HG03342 (cell line): ENCODE measurements around the gene UBTD2.
"Not testable (repeated sequence)": the region's sequence is repeated elsewhere in the genome, so short reads cannot be mapped to it uniquely, and the experiment has no call there.

Experiments used
- ATAC-seq: cut with Tn5 transposase; IDR thresholded peaks from one replicate; pipeline ENCODE4 v1.9.1; 2021; ENCODE audit warnings: mild to moderate bottlenecking, moderate library complexity; ENCODE audit not compliant: unreplicated experiment

Gene UBTD2

GRCh38 chr5:172252501-172252900 is 31.1 kb downstream of the UBTD2 start:
- no peak for ATAC-seq

- no peak for ATAC-seq
Observed at GRCh38 chr5:172251419-172251818, 32.1 kb downstream of the UBTD2 start.

DNA sequence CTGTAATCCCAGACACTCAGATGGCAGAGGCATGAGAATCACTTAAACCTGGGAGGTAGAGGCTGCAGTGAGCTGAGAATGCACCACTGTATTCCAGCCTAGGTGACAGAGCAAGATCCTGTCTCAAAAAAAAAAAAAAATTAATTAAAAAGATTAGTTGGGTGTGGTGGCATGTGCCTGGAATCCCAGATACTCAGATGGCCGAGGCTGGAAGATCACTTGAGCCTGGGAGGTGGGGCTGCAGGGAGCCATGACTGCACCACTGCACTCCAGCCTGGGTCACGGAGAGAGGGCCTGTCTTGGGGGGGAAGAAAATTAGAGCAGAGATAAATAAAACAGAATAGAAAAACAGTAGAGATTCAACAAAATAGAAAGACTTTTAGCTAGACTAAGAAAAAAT is 34.9 kb downstream of the UBTD2 start:
- no peak for ATAC-seq

GRCh38 chr5:172245703-172246125 is 37.9 kb downstream of the UBTD2 start:
- ATAC-seq, result no peak

DNA sequence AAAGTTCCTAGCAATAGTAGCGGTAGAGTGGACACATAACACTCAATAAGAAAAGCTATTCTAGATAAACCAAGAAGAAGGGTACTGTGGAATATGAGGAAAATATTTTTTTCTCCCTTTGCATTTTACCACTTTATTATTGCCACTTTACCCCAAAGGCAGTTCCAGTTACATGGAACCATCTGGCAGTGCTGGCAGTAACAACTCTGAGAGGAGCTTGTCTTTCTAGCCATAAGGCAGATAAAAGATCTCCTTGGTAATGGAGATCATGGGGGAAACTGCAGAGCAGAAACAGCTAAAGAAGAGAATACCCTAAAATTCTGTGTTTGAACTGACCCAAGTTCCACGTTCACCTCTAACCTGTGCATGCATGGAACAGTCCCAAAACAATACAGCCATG is 38.5 kb downstream of the UBTD2 start:
- no peak for ATAC-seq

- ATAC-seq, result no peak
Observed at GRCh38 chr5:172243302-172243701, 40.3 kb downstream of the UBTD2 start.

- ATAC-seq, result no peak
Observed at GRCh38 chr5:172238334-172238733, 45.2 kb downstream of the UBTD2 start.

DNA sequence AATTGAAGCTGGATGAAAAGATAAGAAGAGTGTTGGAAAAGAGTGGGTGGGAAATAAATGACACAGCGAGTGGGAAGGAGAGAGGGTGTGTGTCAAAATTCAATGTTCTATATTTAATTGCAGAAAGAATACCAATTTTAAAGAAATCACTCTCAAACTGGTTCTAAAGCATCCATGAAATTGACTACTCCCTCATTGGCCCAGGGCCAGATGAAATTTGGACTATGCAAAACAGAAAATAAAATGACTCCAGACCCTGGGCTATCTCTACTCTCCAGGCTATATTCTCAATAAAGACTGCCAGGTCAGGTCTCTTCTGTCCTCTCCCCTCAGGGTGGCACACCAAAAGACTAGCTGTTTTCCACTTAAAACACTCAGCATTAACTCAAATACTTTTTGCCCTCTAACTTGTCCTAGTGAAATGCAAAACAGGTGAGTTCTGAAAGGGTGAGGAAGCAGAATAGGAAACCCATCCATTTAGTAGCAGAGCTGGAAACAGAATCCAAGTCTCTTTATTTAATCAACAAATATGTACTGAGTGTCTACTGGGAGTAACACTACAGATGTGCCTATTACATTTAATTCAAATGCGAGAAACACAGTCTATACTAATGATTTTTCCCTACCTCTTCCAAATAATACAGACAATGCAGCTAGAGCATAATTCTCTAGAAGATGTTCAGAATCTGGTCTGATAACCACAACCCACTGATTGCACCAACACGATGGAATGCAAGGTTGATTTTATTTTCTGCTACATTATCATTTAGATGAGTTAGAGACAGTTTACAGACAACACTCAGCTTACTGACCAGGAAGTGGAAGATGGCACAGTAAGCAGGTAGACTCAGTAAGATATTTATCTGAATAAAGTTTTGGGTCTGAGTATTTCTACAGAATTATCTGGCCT is 47.5 kb downstream of the UBTD2 start:
- no peak for ATAC-seq

DNA sequence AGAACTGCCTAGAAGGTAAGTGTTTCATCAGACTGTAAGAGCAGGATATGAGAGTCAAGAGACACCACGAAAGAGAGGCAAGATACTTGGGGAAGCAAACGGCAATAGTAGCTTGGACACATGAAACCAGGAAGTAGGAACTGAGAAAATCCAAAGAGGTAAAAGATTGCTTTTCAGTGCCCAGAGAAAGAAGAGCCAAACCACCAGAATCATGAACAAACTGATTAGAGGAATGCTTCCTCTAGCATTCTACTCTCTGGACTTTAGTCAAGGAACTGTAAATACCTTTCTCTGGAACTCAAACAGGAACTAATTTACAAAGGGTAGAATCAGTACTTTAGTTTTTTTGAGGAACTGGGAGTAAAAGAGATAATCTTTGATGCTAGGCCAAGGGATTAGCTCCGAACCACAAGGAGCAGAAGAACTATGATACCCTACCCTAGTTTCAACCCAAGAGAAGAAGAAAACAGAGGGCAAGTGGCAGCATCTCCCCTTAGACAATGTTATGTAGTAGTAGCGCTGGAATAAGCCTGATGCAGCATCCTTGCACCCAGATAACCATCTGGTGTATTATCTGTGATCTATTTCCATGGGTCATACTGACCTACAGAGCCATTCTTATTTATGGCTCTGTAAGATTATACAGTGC is 48.3 kb downstream of the UBTD2 start:
- no peak for ATAC-seq

GRCh38 chr5:172234031-172234430 is 49.5 kb downstream of the UBTD2 start:
- no peak for ATAC-seq

DNA sequence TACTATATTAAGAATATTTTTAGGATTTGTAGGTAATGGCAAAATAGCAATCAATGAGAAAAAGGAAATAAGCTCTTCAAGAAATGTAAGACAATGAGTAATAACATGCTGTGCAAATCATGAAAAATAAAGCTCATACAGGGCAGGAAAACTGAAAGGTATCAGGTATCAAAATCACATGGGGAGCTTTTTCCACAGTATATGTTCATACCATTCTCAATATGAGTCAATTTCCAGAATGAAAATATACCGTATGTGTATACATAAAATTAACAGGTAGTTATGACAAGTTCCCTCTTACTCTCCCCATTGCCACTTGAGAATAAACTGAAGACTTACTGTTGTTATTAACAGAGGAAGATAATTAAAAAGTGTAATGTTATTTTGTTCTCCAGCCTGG is 53.7 kb downstream of the UBTD2 start:
- ATAC-seq, result no peak

- ATAC-seq, result no peak
Observed at GRCh38 chr5:172224996-172225395, 58.6 kb downstream of the UBTD2 start.

- ATAC-seq, result peak; percentile 60
Observed at GRCh38 chr5:172223901-172224873, 59.4 kb downstream of the UBTD2 start.

DNA sequence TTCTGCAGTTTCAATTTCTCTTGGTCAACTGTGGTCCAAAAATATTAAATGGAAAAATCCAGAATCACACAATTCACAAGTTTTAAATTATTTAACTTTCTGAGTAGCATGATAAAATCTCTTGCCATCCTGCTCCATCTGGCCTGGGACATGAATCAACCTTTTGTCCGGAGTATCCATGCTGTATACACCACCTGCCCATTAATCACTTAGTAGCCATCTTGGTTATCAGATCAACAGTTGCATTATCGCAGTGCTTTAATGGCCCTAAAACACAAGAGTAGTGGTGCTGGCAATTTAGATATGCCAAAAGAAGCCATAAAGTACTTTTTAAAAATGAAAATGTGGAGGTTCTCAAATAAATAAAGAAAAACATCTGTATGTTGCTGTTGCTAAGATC is 64.3 kb downstream of the UBTD2 start:
- ATAC-seq, result no peak

DNA sequence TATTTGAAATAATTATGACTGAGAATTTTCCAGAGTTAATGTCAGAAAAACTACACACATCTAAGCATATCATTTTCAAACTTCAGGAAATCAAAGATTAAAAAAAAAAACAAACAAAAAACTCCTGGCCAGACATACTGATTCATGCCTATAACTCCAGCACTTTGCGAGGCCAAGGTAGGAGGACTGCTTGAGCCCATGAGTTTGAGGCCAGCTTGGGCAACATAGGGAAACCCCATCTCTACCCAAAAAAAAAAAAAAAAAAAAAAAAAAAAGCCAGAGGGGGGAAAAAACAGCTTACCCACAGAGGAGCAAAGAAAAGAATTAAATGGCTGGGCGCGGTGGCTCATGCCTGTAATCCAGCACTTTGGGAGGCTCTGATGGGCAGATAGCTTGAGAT is 67.2 kb downstream of the UBTD2 start:
- ATAC-seq, result no peak

DNA sequence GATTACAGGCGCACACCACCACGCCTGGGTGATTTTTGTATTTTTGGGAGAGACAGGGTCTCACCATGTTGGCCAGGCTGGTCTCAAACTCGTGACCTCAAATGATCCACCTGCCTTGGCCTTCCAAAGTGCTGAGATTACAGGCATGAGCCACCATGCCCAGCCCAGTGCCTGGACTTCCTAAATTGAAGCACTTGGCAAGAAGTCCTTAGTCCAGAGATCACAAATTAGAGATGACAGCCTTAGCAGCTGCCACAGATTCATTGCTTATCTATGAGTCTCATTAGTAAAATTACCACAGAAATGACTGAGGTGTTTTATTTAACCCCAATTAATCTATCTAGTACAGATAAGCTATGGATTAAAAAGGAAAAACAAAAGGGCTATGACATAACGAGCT is 70.4 kb downstream of the UBTD2 start:
- ATAC-seq, result no peak

GRCh38 chr5:172211676-172212075 is 71.9 kb downstream of the UBTD2 start:
- ATAC-seq, result no peak

- no peak for ATAC-seq
Observed at GRCh38 chr5:172209714-172210113, 73.8 kb downstream of the UBTD2 start.

GRCh38 chr5:172207511-172207910 is 76.1 kb downstream of the UBTD2 start:
- no peak for ATAC-seq

- not testable (repeated sequence) for ATAC-seq
Observed at GRCh38 chr5:172205984-172206383, 77.6 kb downstream of the UBTD2 start.

DNA sequence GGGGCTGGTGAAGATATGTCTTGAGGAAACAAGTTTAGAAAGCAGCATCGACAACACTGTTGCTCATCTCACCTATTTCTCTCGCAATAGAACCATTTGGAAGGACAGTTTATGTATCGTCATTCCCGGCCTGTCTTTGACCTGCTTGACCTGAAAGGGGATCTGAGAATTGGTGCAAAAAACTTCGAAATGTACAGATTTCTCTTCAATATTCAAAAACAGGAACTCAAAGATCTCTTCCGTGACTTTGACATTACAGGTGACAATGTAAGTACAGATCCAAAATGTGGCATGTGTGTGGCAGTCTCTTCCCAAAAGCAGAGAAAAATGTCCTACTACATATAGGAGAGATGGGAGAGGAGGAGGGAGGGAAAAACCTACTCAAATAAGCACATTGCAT is 83.1 kb downstream of the UBTD2 start:
- no peak for ATAC-seq
